Measurements from ENCODE around the gene NUDT16L1.

DNA sequence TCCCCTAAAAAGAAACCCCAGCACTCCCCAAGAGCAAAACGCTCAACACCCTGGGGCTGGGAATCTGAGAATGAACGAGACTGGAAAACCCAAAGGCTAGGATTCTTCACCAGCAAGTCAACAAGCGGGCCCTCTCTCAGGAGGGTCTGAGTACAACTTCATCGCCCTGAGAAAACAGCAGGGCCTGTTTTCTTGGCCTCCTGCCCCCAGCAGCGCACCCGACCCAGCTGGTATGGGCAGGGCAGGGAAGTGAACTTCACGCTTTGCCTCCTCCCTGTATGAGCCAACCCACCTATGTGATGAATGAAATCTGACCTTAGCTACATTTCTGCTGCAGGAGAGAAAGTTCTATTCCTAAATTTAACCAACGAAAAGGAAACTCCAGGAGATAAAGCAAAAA lies 11.1 kb downstream of the NUDT16L1 start:
- TF ChIP-seq, protein P1, sequence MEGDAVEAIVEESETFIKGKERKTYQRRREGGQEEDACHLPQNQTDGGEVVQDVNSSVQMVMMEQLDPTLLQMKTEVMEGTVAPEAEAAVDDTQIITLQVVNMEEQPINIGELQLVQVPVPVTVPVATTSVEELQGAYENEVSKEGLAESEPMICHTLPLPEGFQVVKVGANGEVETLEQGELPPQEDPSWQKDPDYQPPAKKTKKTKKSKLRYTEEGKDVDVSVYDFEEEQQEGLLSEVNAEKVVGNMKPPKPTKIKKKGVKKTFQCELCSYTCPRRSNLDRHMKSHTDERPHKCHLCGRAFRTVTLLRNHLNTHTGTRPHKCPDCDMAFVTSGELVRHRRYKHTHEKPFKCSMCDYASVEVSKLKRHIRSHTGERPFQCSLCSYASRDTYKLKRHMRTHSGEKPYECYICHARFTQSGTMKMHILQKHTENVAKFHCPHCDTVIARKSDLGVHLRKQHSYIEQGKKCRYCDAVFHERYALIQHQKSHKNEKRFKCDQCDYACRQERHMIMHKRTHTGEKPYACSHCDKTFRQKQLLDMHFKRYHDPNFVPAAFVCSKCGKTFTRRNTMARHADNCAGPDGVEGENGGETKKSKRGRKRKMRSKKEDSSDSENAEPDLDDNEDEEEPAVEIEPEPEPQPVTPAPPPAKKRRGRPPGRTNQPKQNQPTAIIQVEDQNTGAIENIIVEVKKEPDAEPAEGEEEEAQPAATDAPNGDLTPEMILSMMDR (IDR thresholded peaks at IDR 0.05): no peak
- TF ChIP-seq POLR2AphosphoS5 (IDR thresholded peaks at IDR 0.05): no peak
- no peak for TF ChIP-seq POLR2A (IDR thresholded peaks at IDR 0.05)
